Skeletal muscle satellite cell (primary cell): ENCODE data around the gene TAF12.
"Not testable (repeated sequence)": the region's sequence is repeated elsewhere in the genome, so short reads cannot be mapped to it uniquely, and the experiment has no call there.

Experiments used
- H3K27me3 ChIP-seq: 2 replicates; pipeline ENCODE4 v1.7.0; 2013; ENCODE audit warnings: low read length; ENCODE audit not compliant: control insufficient read depth, insufficient read depth
- H3K36me3 ChIP-seq: 2 replicates; pipeline ENCODE4 v1.7.0; 2013; ENCODE audit warnings: mild to moderate bottlenecking, control low read depth, low read length; ENCODE audit not compliant: insufficient read depth
- H3K4me1 ChIP-seq: 2 replicates; pipeline ENCODE4 v1.7.0; 2013; ENCODE audit warnings: low read length; ENCODE audit not compliant: control insufficient read depth, insufficient read depth
- H3K4me2 ChIP-seq: 2 replicates; pipeline ENCODE4 v1.7.0; 2013; ENCODE audit warnings: mild to moderate bottlenecking, low read length
- H3K4me3 ChIP-seq: 2 replicates; pipeline ENCODE4 v1.7.0; 2013; ENCODE audit warnings: low read length
- H3K9ac ChIP-seq: 2 replicates; pipeline ENCODE4 v1.7.0; 2013; ENCODE audit warnings: mild to moderate bottlenecking, low read depth, low read length, moderate library complexity
- H3K9me3 ChIP-seq: replicated peaks from 2 replicates; pipeline ENCODE4 v1.7.0; 2013; ENCODE audit warnings: mild to moderate bottlenecking, control low read depth, low read length

Gene TAF12

GRCh38 chr1:28640766-28641165, 2.1 kb downstream of the TAF12 start:
- no peaks in the 10 kb centered on the region for H3K27me3 ChIP-seq
- H3K4me2 ChIP-seq, result no peak overlapping the region
- no peak overlapping the region for H3K4me3 ChIP-seq
- H3K9me3 ChIP-seq, result no peaks in the 10 kb centered on the region
- H3K9ac ChIP-seq, result no peak overlapping the region
- H3K4me1 ChIP-seq, result peaks cover 15% of the 10 kb centered on the region
- H3K36me3 ChIP-seq, result no peaks in the 10 kb centered on the region

DNA sequence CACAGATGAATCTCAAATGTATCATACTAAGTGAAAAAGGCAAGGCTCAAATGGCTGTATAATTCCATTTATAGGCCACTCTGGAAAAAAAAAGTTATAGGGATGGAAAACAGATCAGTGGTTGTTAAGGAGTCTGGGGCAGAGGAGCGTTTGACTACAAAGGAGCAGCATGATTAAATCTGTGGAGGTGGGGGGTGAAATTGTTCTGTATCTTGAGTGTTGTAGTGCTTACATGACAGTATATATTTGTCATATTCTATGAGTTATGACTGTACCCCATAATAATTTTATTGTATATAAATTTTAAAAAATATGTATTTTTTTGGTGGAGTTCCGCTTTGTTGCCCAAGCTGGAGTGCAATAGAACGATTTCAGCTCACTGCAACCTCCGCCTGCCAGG, 10.3 kb downstream of the TAF12 start:
- Histone ChIP-seq H3K9me3 (no peaks in the 10 kb centered on the region), H3K27me3 (no peaks in the 10 kb centered on the region), H3K4me1 (no peaks in the 10 kb centered on the region), H3K9ac (no peak overlapping the region), H3K36me3 (no peaks in the 10 kb centered on the region), H3K4me3 (no peak overlapping the region), H3K4me2 (no peak overlapping the region)

GRCh38 chr1:28631713-28632112, 11.2 kb downstream of the TAF12 start:
- no peaks in the 10 kb centered on the region for H3K4me1 ChIP-seq
- no peaks in the 10 kb centered on the region for H3K36me3 ChIP-seq
- no peak overlapping the region for H3K4me2 ChIP-seq
- H3K27me3 ChIP-seq, result no peaks in the 10 kb centered on the region
- no peak overlapping the region for H3K9ac ChIP-seq
- no peaks in the 10 kb centered on the region for H3K9me3 ChIP-seq
- no peak overlapping the region for H3K4me3 ChIP-seq

DNA sequence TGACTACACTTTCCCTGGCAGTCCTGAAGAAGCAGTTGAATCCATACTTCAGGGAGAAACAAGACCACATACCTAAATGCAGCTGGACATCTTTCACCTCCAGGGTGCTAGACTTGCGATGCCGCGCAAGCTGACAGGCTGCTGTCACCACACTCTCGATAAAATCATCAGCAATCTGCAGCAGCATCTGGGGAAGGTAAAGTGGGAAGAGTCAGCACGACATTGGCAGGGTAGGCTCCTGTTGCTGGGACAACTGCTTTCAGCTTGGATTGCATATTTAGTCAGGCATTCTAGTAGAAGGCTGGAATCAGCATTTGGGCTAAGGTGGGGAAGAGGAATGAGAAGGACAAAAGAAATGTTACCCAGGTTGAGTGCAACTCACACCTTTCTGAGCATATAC, 29.7 kb downstream of the TAF12 start:
- no peaks in the 10 kb centered on the region for H3K27me3 ChIP-seq
- no peak overlapping the region for H3K4me2 ChIP-seq
- H3K4me3 ChIP-seq, result no peak overlapping the region
- no peaks in the 10 kb centered on the region for H3K9me3 ChIP-seq
- peaks cover 39% of the 10 kb centered on the region for H3K36me3 ChIP-seq
- no peaks in the 10 kb centered on the region for H3K4me1 ChIP-seq
- H3K9ac ChIP-seq, result no peak overlapping the region

GRCh38 chr1:28606771-28607170, 36.1 kb downstream of the TAF12 start:
- no peaks in the 10 kb centered on the region for H3K27me3 ChIP-seq
- H3K9ac ChIP-seq, result no peak overlapping the region
- peaks cover 35% of the 10 kb centered on the region for H3K36me3 ChIP-seq

GRCh38 chr1:28604962-28605361, 37.9 kb downstream of the TAF12 start:
- no peaks in the 10 kb centered on the region for H3K27me3 ChIP-seq
- H3K4me2 ChIP-seq, result no peak overlapping the region
- H3K9ac ChIP-seq, result no peak overlapping the region
- no peak overlapping the region for H3K4me3 ChIP-seq
- H3K4me1 ChIP-seq, result peaks cover 16% of the 10 kb centered on the region
- H3K36me3 ChIP-seq, result peaks cover 30% of the 10 kb centered on the region
- H3K9me3 ChIP-seq, result no peaks in the 10 kb centered on the region

More at GRCh38 chr1:28606771-28607170, 36.1 kb downstream of the TAF12 start:
- no peak overlapping the region for H3K4me2 ChIP-seq
- H3K4me1 ChIP-seq, result peaks cover 10% of the 10 kb centered on the region
- H3K4me3 ChIP-seq, result no peak overlapping the region
- no peaks in the 10 kb centered on the region for H3K9me3 ChIP-seq

- Histone ChIP-seq H3K27me3 (no peaks in the 10 kb centered on the region), H3K4me2 (no peak overlapping the region), H3K9ac (no peak overlapping the region), H3K36me3 (peaks cover 26% of the 10 kb centered on the region), H3K4me1 (peaks cover 16% of the 10 kb centered on the region), H3K4me3 (no peak overlapping the region), H3K9me3 (no peaks in the 10 kb centered on the region)
Observed at GRCh38 chr1:28604411-28604810, 38.5 kb downstream of the TAF12 start.

GRCh38 chr1:28602536-28603439, 40.1 kb downstream of the TAF12 start:
- no peak overlapping the region for H3K4me2 ChIP-seq
- no peak overlapping the region for H3K4me3 ChIP-seq
- H3K9me3 ChIP-seq, result no peaks in the 10 kb centered on the region
- peaks cover 16% of the 10 kb centered on the region for H3K4me1 ChIP-seq
- H3K36me3 ChIP-seq, result peaks cover 26% of the 10 kb centered on the region
- no peaks in the 10 kb centered on the region for H3K27me3 ChIP-seq
- H3K9ac ChIP-seq, result peak overlapping the region; percentile 1

DNA sequence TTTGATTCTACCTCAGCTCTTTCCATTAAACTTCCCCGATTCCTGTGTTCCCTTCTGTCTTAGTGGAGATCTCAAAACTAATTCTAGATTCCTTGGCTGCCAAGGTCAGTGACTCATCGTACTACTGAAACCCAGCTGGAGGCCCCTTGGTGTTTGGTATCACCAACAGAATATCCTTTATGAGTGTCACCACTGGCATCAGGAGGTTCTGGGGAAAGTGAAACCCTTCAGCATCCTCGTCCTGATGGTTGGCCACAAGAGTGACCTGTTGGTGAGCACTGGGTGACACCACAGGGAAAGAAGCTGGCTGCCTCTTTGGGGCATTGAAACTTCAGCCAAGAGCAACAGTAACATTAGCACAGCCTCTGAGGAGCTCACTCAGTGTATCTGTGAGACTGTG, 41.2 kb downstream of the TAF12 start:
- Histone ChIP-seq H3K9ac (no peak overlapping the region), H3K4me2 (peak overlapping the region; percentile 68), H3K9me3 (no peaks in the 10 kb centered on the region), H3K4me3 (no peak overlapping the region), H3K4me1 (peaks cover 16% of the 10 kb centered on the region), H3K36me3 (peaks cover 22% of the 10 kb centered on the region), H3K27me3 (no peaks in the 10 kb centered on the region)

DNA sequence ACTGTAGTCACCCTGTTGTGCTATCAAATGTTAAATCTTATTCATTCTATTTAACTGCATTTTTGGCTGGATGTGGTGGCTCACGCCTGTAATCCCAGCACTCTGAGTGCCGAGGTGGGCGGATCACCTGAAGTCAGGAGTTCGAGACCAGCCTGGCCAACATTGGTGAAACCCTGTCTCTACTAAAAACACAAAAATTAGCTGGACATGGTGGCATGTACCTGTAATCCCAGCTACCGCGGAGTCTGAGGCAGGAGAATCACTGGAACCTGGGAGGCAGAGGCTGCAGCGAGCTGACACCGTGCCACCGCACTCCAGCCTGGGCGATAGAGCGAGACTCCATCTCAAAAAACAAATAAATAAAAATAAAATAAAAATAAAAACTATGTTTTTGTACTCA, 46.6 kb downstream of the TAF12 start:
- not testable (repeated sequence) for H3K27me3 ChIP-seq, H3K4me3 ChIP-seq, H3K9me3 ChIP-seq, H3K36me3 ChIP-seq, H3K4me2 ChIP-seq, H3K4me1 ChIP-seq, H3K9ac ChIP-seq

GRCh38 chr1:28595412-28596191, 47.3 kb downstream of the TAF12 start:
- H3K4me2 ChIP-seq, result no peak overlapping the region
- H3K27me3 ChIP-seq, result no peaks in the 10 kb centered on the region
- no peak overlapping the region for H3K9ac ChIP-seq
- H3K36me3 ChIP-seq, result no peaks in the 10 kb centered on the region
- peaks cover 8% of the 10 kb centered on the region for H3K4me1 ChIP-seq
- H3K4me3 ChIP-seq, result no peak overlapping the region
- no peaks in the 10 kb centered on the region for H3K9me3 ChIP-seq
